GM21786 (cell line): ENCODE measurements around the gene PRM3.

Source experiments
- ATAC-seq: cut with Tn5 transposase; IDR thresholded peaks from one replicate; pipeline ENCODE4 v1.9.1; 2021; ENCODE audit not compliant: unreplicated experiment

PRM3 gene

GRCh38 chr16:11259655-11260595 is 13.5 kb downstream of the PRM3 start:
- no peak for ATAC-seq

GRCh38 chr16:11258553-11259492 is 14.6 kb downstream of the PRM3 start:
- no peak for ATAC-seq

- no peak for ATAC-seq
Measured at GRCh38 chr16:11257131-11257938, 16.1 kb downstream of the PRM3 start.

- ATAC-seq, result no peak
Measured at GRCh38 chr16:11256661-11257130, 16.7 kb downstream of the PRM3 start.

- ATAC-seq, result peak; percentile 43
Measured at GRCh38 chr16:11255737-11256660, 17.4 kb downstream of the PRM3 start, which contains the start of gene SOCS1. TSS of gene SOCS1 (minus strand) at chr16:11256204. CDS start at chr16:11255478, 726 bp downstream.

- no peak for ATAC-seq
Measured at GRCh38 chr16:11254913-11255736, 18.3 kb downstream of the PRM3 start.

GRCh38 chr16:11253995-11254912 is 19.2 kb downstream of the PRM3 start:
- no peak for ATAC-seq

GRCh38 chr16:11253009-11253994 is 20.1 kb downstream of the PRM3 start:
- ATAC-seq, result no peak

- ATAC-seq, result no peak
Measured at GRCh38 chr16:11252482-11252931, 20.9 kb downstream of the PRM3 start.

- no peak for ATAC-seq
Measured at GRCh38 chr16:11251525-11252481, 21.6 kb downstream of the PRM3 start.

GRCh38 chr16:11250786-11251524 is 22.5 kb downstream of the PRM3 start:
- no peak for ATAC-seq

- no peak for ATAC-seq
Measured at GRCh38 chr16:11250091-11250785, 23.2 kb downstream of the PRM3 start.

GRCh38 chr16:11249233-11250061 is 24.0 kb downstream of the PRM3 start:
- ATAC-seq, result no peak
